Muscle of arm (tissue), 12 donors: ENCODE data around the gene CACUL1. TPM values are rescaled to one million over a fixed set of nuclear protein-coding genes. Genes with fewer than 3 reads are reported as not detected.
A peak's percentile ranks its signal among the peaks of the same experiment; 100 is the strongest.
"Not testable (repeated sequence)": the region's sequence is repeated elsewhere in the genome, so short reads cannot be mapped to it uniquely, and the experiment has no call there.

ENCODE experiments used
- DNase-seq: peaks from one replicate; pipeline ENCODE4 v3.0.0-alpha.2; 2013
- polyA plus RNA-seq, 12 donors: library from polyadenylated mRNA; unstranded; fragments of 120-200 nt; gene quantifications; one replicate each; pipeline ENCODE4 v1.2.1, GENCODE V29; 2013; ENCODE audit not compliant: insufficient read length in 12 of 12

The CACUL1 gene
- polyA plus RNA-seq, 12 donors: 16.3 to 96.0 (median 25.9) TPM

DNA sequence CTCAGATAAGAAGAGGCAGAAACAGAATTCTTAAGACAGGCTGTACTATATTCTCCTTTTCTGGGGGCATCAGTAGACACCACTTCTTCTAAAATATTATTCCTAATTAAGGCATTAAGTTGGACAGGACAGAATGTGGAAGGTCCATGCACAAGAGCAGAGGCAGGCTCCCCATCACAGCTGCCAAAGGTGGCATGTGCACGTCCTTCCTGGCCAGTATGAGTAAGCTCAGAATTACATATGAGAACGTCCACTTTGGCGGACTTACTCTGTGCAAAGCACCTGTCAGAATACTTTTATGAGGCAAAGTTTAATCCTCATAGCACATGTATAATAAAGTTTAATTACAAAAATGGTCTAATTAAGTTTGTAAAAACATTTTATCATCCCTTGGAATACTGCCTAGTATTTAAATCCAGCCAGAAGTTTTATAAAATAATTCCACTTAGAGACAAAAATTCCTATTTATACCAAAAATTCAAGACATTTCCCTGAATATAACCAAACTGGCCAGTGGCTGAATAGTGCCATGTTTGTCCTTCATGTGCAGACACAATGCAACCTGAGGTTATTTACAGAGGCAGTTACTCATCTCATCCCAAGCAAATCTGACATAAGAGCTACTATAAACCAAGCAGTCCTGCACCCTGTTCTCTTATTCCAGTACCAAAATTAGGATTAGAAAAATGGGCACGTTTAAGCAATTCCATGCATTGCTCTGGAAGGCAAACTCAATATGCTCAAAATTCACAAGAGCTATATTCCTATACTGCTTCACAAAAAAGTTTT, 65.5 kb downstream of the CACUL1 start:
- no peak for DNase-seq

- no peak for DNase-seq
These were observed 67.3 kb downstream of the CACUL1 start for GRCh38 chr10:118687472-118687871.

DNA sequence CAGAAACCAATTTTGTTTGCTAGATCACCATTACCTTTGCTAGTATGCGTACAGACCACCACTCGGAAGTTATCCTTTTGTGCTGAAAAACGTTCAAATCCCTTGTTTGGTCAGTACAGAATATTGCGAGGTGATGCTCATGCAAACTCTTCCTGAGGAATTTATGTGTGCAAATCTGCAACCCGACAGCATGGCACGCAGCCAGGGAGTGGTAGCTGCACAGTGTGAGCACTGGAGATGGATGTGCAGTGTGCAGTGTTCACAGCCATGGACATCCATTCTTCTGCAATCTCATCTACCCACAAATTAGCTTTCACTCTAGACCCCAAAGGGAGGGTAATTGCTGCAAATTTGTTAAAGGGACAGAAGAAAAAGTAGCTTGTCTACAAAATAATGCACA, 72.2 kb downstream of the CACUL1 start:
- DNase-seq: no peak

DNA sequence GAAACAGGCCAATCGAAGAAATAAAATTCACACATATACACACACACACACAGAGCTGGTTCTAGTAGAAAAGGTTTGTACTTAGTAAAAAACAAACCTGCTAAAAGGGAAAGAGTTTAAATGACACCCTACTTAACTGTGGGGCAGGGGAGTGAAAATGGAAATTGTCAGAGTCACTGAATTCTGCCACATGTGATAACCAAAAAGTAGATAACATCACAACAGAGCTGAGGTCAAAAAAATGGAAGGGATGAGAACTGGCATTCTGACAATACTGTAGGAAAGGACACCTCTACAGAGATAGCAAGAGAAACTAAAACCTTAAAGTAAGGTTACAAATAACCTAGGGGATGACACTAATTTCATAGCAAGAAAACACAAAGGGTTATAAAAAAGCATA, 74.6 kb downstream of the CACUL1 start:
- DNase-seq: no peak

DNA sequence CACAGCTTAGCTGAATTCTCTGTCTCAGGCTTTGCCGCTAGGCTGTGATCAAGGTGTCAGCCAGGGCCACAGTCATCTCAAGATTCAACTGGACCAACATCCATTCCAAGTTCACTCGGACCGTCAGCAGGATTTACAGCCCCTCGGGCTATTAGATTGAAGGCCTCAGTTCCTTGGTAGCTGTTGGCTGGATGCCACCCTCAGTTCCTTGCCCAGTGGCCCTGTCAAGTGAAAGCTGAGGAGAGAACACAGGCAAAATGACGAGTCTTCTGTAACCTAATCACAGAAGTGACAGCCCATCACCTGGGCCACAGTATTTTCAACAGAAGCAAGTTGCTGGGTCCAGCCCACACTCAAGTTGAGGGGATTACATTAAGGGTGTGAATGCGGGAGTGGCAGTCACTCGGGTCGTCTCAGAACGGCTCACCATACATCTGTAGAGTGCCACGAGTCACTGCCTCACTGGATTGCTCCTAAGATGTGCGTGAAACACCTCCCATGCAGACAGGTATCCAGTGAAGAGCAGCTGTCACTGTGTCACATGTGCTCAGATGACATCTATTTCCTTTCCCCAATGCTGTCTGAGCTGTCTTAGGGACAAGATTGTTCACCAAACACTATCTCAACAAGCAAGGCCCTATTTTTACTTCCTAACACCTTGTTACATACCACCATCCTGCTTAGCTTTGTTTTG, 80.4 kb downstream of the CACUL1 start:
- DNase-seq: no peak

DNA sequence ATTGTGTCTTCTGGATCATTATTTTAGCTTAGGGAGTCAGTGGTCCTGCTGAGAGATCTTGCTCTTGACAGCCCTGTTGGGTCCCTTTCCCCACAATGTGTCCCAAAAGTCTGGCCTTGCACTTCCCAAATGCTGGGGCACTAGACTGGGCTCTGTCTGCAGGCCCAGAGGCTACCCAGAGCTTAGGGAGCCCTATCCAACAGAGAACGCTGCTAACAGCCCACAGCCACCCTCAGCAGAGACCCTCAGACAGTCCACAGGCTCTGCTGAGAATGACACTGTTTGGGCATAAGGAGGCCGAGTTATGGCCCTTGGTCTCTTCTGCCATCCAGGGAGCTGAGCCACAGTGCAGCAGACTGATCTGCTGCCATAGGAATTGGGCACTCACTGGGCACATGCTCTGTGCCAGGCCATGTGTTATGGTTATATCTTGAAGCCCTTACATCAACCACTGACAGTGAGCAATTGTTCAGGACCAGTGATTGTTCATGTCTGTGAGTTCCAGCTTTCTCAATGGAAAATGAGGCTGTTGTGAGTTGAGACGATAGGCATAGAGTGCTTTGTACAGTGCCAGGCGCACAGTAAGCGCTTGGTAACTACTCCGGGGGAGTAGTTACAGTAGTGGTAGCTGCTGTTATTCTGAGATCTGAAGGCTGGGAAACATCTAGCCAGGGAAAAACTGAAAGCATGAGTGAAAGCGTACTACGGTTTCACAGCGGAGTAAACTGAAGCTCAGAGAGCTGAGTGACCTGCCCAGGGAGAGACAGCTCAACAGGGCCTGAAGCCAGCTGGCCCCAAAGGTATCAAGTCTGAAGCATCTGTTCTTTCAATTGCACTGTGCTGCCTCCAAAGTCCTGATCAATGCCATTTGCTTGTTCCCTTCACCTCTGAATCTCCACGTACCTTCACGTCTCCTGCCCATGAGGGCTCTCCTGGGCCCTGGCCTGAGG, 81.7 kb downstream of the CACUL1 start:
- DNase-seq: no peak

DNA sequence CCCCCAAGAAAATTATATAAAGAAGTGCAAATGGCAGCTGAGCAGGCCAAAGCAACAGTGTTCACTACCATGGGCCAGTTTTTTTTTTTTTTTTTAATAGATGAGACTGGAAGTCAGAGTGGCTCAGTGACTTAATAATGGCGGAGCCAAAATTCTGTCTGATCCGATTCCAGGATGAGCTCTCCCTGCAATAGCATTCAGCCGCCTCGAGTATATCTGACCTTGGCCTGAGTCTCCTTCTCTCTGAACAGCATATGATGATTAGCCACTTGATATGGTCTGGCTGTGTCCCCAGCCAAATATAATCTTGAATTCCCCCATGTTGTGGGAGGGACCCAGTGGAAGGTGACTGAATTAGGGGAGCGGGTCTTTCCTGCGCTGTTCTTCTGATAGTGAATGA, 82.6 kb downstream of the CACUL1 start:
- no peak for DNase-seq

DNA sequence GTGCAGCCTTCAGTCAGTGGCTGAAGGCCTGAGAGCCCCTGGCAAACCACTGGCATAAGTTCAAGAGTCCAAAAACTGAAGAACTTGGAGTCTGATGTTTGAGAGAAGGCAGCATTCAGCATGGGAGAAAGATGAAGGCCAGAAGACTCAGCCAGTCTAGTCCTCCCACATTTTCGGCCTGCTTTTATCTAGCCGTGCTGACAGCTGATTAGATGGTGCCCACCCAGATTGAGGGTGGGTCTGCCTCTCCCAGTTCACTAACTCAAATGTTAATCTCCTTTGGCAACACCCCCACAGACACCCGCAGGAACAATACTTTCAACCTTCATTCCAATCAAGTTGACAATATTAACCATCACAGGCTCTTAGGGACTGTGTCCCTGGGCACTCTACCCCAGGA, 83.5 kb downstream of the CACUL1 start:
- not testable (repeated sequence) for DNase-seq

- no peak for DNase-seq
These were observed 84.2 kb downstream of the CACUL1 start for GRCh38 chr10:118670472-118671124.

DNA sequence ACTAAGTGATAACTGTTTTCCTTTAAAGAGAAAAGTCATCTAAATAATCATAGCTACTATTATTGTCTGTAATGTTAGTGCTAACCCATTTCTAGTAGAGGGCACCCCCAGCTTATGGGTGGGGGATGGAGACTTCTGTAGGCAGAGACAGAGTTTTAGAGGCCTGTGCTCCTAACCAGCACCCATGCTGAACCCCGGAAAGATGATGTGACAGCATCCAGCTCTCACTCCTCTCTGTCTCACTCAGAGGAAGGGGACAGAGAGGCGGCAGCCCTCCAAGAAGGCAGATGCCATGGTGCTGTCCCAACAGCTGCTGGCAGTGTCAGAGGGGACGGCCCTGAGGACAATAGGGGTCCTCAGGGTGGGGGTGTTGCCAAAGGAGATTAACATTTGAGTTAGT, 84.9 kb downstream of the CACUL1 start:
- no peak for DNase-seq

GRCh38 chr10:118669020-118669791, 85.6 kb downstream of the CACUL1 start:
- DNase-seq: peak; percentile 38

GRCh38 chr10:118668228-118668952, 86.4 kb downstream of the CACUL1 start:
- DNase-seq: no peak

DNA sequence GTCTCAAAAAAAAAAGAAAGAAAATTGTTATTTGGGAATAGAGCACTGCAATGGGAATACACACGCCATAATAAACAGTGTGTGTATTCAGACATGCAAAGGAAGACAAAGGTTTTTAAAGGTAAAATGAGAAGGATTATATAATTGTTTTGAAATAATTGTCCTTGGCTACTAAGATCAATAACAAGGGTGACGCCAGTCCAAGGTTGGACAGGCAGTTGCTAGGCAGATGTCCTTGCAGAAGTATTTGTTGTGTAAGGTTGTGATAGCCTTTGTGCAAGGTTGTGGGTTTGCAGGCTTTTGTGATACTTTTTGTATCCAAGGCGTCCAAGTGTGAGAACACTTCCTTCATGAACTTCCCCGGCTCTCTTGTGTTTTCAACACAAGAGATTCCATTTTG, 87.0 kb downstream of the CACUL1 start:
- DNase-seq: no peak

DNA sequence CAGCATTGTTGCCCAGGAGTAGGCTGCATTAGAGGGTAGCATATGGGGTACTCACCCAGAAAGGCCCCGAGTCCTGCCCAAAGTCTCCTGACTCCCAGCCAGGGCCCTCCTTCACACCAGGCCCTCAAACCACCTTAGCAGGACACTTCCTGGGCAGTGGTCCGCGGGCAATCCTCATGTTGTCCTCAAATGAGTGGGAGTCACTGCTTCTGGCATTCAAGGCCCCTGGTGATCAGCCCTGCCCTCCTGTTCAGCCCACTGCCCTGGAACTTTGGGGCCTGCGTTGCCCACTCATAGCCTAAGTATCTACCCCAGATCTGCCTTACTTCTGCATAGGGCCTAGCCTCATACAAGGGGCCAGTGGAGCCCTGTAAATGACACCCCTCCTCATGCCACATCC, 88.4 kb downstream of the CACUL1 start:
- DNase-seq: no peak

DNA sequence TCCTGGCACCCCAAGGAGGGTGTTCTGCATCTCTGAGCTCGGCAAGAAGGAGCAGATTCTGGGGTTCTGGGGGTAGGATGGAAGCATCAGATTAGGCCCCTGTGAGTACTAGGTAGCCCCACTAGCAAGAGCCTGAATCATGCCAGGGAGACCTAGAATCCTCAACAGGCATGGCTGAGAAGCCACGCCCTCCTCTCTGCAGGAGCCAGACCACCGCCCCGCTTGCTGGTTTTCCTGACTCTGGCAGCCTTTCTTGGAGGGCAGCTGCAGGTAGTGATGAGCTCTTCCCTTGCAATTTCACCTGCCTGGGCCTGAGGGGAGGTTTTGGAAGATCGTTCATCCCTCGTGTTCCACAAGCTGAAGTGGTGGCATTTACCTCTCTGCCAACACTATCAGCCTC, 90.4 kb downstream of the CACUL1 start:
- no peak for DNase-seq

DNA sequence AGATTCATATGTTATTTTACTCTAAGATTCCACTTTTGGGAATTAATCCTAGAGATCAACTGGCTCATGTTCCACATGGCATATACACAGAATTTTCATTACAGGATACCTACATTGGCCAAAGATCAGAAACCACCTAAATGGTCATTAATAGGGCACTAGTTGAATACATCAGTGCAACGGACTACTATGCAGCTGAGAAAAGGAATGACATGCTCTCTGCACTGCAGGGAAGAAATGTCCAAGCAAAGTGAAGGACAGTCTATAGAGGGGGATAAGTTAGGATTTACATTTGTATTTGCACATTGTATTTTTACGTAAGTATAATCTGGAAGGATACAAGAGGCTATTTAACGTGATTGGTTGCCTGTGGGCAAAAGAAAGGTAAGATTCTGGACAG, 91.6 kb downstream of the CACUL1 start:
- no peak for DNase-seq

GRCh38 chr10:118662228-118663035, 92.3 kb downstream of the CACUL1 start:
- no peak for DNase-seq

- DNase-seq: no peak
These were observed 96.0 kb downstream of the CACUL1 start for GRCh38 chr10:118658762-118659161.

GRCh38 chr10:118658168-118658567, 96.6 kb downstream of the CACUL1 start:
- DNase-seq: not testable (repeated sequence)
